Breast epithelium (tissue), 4 donors: ENCODE measurements around the gene DPYSL3. TPM values are rescaled to one million over a fixed set of nuclear protein-coding genes. Genes with fewer than 3 reads are reported as not detected.

Experiments
- DNase-seq, 2 donors: peaks; one replicate each; pipeline ENCODE4 v3.0.0-alpha.2; 2019; ENCODE audit warnings: low spot score in 2 of 2
- H3K27ac ChIP-seq, 2 donors: fragments of 200-600 bp; sonication (generic) in 1 of 2; one replicate each; pipeline ENCODE4 v1.5.1; 2016 to 2019; ENCODE audit warnings: mild to moderate bottlenecking in 1 of 2
- H3K27me3 ChIP-seq, 2 donors: fragments of 200-600 bp; sonication (generic) in 1 of 2; one replicate each; pipeline versions ENCODE4 v1.5.1 to v1.6.0; 2017 to 2019; ENCODE audit warnings: control low read depth in 1 of 2, mild to moderate bottlenecking in 1 of 2
- H3K36me3 ChIP-seq: fragments of 200-600 bp; one replicate; pipeline ENCODE4 v1.5.1; 2019
- H3K4me1 ChIP-seq, 2 donors: fragments of 200-600 bp; sonication (generic); one replicate each; pipeline ENCODE4 v1.5.1; 2016 to 2019; ENCODE audit warnings: control low read depth in 1 of 2
- H3K4me3 ChIP-seq, 3 donors: fragments of 200-600 bp; sonication (generic); 1 replicate in 2 of 3; 2 replicates in 1 of 3; pipeline ENCODE4 v1.5.1; 2016 to 2019; ENCODE audit warnings: mild to moderate bottlenecking in 3 of 3, moderate library complexity in 2 of 3
- H3K9me3 ChIP-seq, 2 donors: fragments of 200-600 bp; sonication (generic) in 1 of 2; one replicate each; pipeline ENCODE4 v1.5.1; 2016 to 2019; ENCODE audit warnings: control low read depth in 1 of 2
- CTCF ChIP-seq, 3 donors: fragments of 450-650 bp; IDR thresholded peaks; one replicate each; pipeline ENCODE4 v1.5.1; 2016 to 2017; ENCODE audit warnings: antibody characterized with exemption in 3 of 3, mild to moderate bottlenecking in 3 of 3, moderate library complexity in 3 of 3
- POLR2A ChIP-seq: fragments of 450-650 bp; IDR thresholded peaks from one replicate; pipeline ENCODE4 v1.6.1; 2016; ENCODE audit warnings: antibody characterized with exemption, mild to moderate bottlenecking, moderate library complexity
- POLR2AphosphoS5 ChIP-seq, 3 donors: sonication (generic); formaldehyde crosslinking; IDR thresholded peaks; one replicate each; pipeline ENCODE4 v1.6.1; 2017; ENCODE audit warnings: antibody characterized with exemption in 3 of 3
- intact Hi-C: fragments of 100-400 bp; cut with DNase I; formaldehyde crosslinking; loops from one replicate; pipeline ENCODE4 v1.15.1; 2023; ENCODE audit warnings: low total_unique reads
- total RNA-seq, 3 donors: library from RNA; depleted of rRNA; stranded (reverse); fragments of >200 nt; gene quantifications; one replicate each; pipeline ENCODE4 v1.1.0, GENCODE V29; 2016

DPYSL3 gene
- total RNA-seq, 3 donors from 2014 or later, result 34.4 to 73.1 (median 34.7) TPM

GRCh38 chr5:147539053-147539452 lies 29.2 kb upstream of the DPYSL3 start:
- TF ChIP-seq POLR2A, result no peak
- no peak for TF ChIP-seq CTCF (IDR thresholded peaks at IDR 0.05)
- TF ChIP-seq POLR2AphosphoS5 (IDR thresholded peaks at IDR 0.05), result no peak
- no peak overlapping the region for H3K4me3 ChIP-seq
- no peaks in the 10 kb centered on the region for H3K36me3 ChIP-seq
- no peaks in the 10 kb centered on the region for H3K4me1 ChIP-seq
- intact Hi-C loops, result loop anchor here (10.0 kb wide), 1 partner anchor 1236 kb away; no protein-coding TSS in a partner anchor
- no peaks in the 10 kb centered on the region for H3K27me3 ChIP-seq
- no peak for DNase-seq
- no peak overlapping the region for H3K27ac ChIP-seq
- no peaks in the 10 kb centered on the region for H3K9me3 ChIP-seq

- TF ChIP-seq POLR2AphosphoS5 (IDR thresholded peaks at IDR 0.05) (no peak), CTCF (IDR thresholded peaks at IDR 0.05) (no peak), POLR2A (no peak)
Measured at GRCh38 chr5:147538236-147538635, 28.4 kb upstream of the DPYSL3 start.

DNA sequence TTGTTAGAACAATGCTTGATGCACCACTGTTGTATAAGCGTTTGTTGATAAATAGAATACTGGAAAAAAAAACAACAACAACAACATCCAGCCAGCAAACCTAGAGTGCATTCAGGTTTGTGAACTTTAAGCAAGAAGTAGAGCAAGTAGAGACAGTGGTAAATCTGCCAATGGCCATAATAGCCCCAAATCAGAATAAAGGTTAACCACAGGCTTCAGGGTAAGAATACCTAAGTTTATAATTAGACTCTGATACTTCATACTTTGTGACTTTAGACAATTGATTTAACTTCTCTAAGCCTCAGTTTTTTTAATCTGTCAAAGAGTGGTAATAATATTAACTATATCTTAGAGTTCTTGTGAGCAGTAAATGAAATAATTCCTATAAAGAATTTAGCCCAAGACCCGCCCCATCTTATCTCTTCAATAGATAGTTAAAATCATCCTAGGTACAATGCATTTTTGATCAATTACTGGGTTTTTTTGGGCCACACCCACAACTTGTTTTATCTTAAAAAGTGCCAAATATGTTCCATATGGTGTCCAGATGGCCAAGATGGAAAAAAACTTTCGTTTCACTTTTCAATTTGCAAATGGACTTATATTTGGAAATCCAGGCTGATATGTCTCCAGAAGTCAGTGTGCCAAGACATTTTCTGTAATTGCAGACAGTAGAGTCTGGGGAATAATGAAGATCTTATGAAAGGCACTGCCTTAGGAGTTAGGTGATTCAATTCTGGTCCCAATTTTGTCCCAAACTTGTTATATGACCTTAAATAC lies 24.5 kb upstream of the DPYSL3 start:
- no peak overlapping the region for H3K27ac ChIP-seq
- H3K4me1 ChIP-seq, result no peaks in the 10 kb centered on the region
- no peak for DNase-seq
- H3K27me3 ChIP-seq, result no peaks in the 10 kb centered on the region
- intact Hi-C loops, result loop anchor here (10.0 kb wide), 1 partner anchor 1240 kb away; no protein-coding TSS in a partner anchor
- H3K9me3 ChIP-seq, result no peaks in the 10 kb centered on the region
- H3K36me3 ChIP-seq, result no peaks in the 10 kb centered on the region
- TF ChIP-seq POLR2AphosphoS5 (IDR thresholded peaks at IDR 0.05), result no peak
- no peak for TF ChIP-seq CTCF (IDR thresholded peaks at IDR 0.05)
- TF ChIP-seq POLR2A, result no peak
- no peak overlapping the region for H3K4me3 ChIP-seq

More at GRCh38 chr5:147538236-147538635, 28.4 kb upstream of the DPYSL3 start:
- H3K27ac ChIP-seq, result no peak overlapping the region
- intact Hi-C loops, result loop anchor here (10.0 kb wide), 1 partner anchor 1237 kb away; no protein-coding TSS in a partner anchor
- H3K4me3 ChIP-seq, result no peak overlapping the region
- H3K36me3 ChIP-seq, result no peaks in the 10 kb centered on the region
- H3K4me1 ChIP-seq, result no peaks in the 10 kb centered on the region
- H3K27me3 ChIP-seq, result no peaks in the 10 kb centered on the region
- DNase-seq, result no peak
- no peaks in the 10 kb centered on the region for H3K9me3 ChIP-seq

- DNase-seq, result no peak
Measured at GRCh38 chr5:147532156-147532555, 22.3 kb upstream of the DPYSL3 start.

More at GRCh38 chr5:147532156-147532555, 22.3 kb upstream of the DPYSL3 start:
- H3K4me3 ChIP-seq, result no peak overlapping the region
- no peak for TF ChIP-seq CTCF (IDR thresholded peaks at IDR 0.05)
- H3K4me1 ChIP-seq, result no peaks in the 10 kb centered on the region
- H3K27ac ChIP-seq, result no peak overlapping the region
- no peaks in the 10 kb centered on the region for H3K27me3 ChIP-seq
- no peaks in the 10 kb centered on the region for H3K36me3 ChIP-seq
- no peaks in the 10 kb centered on the region for H3K9me3 ChIP-seq
- intact Hi-C loops, result loop anchor here (10.0 kb wide), 1 partner anchor 1243 kb away; no protein-coding TSS in a partner anchor
